DLD1 (cell line): ENCODE data around the gene PRKAG1.

Experiments
- in situ Hi-C: cut with HindIII; loops from 2 replicates; pipeline ENCODE4 v1.10.0; 2017; ENCODE audit warnings: low sequenced_read_pairs

The PRKAG1 gene

DNA sequence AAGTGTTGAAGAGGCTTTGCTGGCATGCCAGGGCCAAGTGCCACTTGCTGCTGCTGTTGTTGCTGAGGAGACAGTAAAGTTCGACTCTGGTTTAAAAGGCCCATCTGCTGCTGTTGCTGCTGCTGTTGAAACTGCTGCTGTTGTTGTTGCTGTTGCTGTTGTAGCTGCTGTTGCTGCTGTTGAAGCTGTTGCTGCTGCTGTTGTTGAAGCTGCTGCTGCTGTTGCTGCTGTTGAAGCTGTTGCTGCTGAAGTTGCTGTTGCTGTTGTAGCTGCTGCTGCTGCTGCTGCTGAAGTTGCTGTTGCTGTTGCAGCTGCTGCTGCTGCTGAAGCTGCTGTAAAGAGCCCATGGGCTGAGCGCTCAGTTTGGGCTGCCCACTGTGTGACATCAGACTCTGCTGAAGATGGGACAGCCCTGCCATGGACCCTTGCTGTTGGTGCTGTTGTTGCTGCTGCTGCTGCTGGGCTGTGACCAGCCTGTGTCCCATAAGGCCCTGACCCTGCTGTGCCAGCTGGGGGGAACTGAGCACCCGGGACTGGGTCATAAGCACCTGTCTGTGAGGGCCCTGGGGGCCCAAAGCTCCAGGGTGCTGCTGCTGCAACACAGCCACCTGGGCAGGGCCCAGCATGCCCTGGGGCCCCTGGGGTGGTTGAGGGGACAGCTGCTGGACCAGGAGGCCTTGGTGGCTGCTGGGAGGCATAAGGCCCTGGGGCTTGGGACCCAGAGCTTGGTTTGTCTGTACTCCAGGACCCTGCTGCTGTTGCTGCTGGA is 14.3 kb upstream of the PRKAG1 start:
- in situ Hi-C loops: no loop called here

DNA sequence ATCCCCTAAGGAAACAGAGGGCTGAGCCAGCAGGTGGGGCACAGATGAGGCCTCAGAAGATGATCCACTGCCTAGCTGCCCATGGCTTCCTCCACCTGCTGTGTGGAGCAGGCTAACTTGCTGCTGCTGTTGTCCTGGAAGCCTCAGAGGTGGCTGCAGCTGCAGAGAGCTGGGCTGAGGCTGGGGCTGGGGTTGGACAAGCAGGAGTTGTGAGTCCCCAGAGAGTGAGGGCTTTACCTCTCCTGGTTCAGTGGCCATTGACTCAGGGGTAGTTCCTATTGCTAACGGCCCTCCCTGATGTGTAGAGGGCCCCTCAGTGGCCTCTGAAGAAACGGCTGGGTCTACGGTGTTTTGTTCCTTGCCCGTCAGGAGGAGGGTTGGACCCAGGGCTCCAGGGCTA is 13.7 kb upstream of the PRKAG1 start:
- in situ Hi-C loops: no loop called here

DNA sequence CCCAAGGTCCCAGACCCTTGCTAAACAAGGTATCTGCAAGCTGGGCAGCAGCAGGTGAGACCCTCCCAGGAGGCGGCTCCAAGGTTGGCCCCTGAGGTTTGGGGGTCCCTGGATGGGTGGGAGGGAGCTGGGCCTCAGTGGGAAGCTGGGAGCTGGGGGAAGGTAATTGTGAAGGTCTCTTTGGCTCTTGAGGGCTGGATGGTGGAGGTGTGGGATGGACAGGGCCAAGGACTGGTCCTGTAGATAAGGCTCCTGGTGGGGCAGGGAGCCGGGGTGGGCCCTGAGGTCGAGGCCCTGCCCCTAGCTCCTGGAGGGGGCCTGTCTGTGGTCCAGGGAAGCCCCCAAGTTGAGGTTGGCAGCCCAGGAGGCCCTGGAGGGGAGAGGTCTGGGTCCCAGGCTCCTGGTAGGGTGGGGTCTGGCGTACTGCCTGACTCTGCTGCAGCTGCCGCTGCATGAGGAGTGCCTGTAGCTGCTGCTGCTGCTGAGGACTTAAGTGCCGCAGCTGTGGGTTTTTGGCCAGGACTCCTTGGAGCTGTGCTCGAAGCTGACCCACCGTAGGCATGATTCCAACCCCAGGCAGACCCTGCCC is 13.1 kb upstream of the PRKAG1 start:
- in situ Hi-C loops: no loop called here

DNA sequence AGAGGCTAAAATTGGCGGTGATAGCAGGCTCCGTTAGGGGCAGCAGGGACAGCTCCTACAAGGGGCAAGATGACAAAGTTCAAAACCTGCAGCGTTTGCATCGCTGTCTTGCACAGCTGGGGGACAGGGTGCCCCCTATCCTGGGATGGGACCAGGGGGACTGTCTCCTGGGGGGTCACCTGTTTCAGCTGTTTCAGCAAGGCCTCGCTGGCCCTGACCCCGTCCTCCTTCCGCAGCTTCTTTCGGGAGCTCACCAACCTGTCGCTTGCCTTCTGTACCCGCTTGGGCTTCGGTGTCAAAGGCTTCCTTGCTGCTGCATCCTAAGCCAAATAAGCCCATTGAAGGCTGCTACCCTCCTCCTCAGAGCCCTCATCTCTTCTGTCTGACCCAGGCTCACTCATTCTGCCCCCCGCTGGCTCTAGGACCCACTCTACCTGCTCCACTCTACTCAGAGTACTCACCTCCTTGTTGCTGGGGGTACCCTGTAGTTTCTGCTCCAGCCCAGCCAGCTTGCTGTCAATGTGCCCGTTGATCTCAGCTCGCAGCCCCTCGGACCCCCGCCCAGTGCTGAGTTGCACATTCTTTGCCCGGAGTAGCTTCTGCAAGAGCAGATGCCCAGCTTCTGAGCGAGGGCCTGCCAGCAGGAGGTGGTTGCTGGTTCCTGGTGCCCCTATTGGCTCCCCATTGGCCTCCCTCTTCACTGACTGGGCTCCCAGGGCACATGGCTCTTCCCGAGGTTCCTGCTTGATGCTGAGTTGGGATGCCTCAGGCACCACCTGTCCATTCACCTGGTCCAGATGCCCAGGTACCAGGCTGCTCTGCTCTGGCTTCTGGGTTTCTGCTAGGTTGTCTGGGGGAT is 12.4 kb upstream of the PRKAG1 start:
- in situ Hi-C loops: no loop called here

DNA sequence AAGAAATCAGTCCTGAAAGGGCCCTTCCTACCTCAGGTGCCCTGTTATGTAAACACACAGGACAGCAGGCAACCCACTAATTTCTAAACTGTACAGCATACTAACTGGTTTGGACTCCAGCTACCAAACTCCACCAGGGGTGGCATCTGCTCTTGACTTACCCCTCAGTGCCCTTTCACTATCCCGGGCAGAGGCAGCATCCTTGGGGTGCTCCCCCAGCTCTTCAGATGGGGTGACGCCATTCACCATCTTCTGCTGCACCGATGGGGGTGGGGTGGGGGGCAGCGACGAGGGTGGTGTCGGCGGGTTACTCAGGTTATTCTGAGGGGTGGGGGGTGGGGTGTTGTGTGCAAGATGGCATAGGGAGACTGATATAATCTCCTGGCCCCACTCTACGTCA is 11.5 kb upstream of the PRKAG1 start:
- in situ Hi-C loops: no loop called here

DNA sequence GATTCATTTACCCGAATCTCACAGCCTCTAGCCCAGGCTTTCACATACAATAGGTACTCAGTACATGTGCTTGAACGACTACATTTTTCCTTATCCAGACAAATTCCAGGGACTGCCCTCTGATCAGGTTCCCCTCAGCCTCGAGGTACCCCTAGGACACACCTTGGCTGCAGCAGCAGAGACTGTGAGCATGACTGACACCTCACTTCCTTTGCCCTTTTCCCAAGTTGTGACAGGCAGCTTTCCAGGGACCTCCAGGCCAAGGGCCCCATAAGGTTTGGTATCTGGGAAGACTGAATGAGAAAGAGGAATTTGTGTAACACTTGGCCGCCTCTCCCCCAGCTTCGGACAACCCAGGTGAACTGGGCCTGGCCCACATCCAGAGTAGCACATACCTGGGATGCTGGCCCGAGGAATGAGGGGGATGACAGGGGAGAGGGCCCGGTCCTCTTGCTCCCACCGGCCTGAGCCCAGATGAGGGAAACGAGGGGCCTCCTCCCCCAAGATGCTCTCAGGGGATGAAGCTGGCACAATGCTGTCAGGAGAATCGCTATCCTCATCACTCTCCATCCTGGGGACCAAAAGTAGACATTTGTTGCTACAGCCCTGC is 10.2 kb upstream of the PRKAG1 start:
- in situ Hi-C loops: no loop called here

DNA sequence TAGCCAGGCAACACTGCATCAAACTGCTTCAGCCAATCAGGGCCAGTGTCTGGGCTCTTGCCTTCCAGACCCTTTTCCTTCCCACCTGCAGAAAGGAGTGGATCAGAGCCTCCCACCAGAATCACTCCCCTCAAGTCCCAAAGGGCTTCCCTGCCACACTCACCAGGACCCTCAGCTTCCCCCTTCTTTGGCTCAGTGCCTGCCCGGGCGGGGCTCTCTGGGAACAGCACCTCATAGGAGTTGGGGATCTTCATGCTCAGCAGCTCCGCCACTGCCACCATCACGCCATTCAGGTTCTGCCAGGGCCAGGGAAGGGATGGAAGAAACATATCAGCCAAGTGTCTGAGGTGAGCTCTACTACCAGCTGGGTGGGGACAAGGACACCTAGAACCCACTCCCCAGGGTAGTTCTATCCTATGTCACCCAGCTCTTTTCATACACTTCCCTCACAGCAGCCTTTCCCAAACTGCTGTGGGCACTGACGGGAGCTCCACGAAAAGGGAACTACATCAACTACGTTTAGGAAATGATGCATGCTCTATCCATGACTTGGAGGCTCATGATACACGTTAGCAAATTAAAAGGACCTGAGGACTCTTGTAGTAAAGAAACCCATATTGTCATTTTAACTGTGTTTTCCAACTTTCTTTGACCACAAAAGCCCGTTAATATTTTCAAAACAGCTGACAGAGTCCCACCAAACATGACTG is 9.4 kb upstream of the PRKAG1 start:
- in situ Hi-C loops: no loop called here

DNA sequence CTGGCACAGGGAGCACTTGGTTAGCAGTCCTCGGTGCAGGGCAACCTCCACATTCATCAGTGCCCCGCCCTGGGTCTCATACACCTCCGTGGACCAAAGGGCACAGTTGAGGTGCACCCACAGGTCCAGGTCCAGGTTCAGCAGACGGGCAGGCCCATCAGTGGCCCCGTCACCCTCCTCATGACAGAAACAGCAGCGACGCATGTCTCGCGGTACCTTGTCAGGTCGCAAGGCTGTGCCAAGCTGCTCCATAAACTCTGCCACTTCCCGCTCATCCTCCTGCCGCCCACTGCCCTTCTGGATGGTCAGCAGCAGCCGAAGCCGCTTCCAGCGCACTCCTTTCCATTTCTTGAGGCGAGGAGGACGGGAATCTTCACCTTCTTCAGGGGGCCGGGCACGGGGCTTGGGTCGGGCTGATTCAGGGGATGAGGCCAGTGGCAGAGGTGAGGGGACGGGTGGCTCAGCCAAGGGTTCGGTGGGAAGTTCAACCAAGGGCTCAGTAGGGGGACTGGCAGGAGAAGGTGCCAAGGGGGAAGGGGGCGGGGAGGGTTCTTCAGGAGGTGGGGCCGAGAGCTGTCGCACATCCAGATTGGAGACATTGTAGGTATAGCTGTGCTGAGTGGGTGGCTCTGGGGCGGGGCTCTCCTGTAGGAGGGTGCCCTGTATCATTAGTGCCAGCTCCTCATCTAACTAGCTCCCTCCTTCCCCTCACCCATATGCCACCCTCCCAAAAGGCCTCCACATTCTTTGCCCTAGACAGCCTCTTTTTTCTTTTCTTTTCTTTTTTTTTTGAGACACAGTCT is 8.3 kb upstream of the PRKAG1 start:
- in situ Hi-C loops: no loop called here

DNA sequence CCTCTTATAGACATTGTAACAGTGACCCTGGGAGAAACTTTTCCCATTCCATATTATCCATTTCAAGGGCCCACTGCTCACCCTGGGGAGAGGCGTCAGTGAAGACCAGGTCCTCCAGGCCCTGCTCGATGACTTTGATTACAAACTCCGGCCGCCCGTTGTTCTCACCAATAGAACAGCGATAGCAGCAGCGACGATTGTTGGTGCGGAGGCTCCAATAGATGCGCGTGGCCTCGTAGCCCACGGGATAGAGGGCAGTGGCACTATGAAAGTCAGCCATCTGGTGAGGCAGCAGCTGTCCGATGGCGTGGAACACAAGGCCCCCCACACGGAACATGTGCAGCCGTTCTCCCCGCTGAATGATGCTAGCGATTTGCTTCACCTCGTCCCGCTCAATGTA is 7.5 kb upstream of the PRKAG1 start:
- in situ Hi-C loops: no loop called here

DNA sequence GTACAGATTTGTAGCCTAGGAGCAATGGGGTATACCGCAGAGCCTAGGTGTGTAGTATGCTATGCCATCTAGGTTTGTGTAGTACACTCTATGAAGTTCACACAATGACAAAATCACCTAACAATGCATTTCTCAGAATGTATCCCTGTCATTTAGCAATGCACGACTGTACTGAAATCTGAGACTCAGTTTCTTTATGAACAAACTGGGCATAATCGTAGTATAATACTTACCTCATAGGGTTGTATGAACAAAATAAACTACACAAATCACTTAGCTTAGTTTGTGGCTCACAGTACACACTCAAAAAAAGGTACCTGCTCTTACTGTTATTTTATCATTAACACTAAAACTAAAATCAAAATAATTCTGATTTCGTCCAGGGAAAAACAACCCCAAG is 6.9 kb upstream of the PRKAG1 start:
- in situ Hi-C loops: no loop called here

DNA sequence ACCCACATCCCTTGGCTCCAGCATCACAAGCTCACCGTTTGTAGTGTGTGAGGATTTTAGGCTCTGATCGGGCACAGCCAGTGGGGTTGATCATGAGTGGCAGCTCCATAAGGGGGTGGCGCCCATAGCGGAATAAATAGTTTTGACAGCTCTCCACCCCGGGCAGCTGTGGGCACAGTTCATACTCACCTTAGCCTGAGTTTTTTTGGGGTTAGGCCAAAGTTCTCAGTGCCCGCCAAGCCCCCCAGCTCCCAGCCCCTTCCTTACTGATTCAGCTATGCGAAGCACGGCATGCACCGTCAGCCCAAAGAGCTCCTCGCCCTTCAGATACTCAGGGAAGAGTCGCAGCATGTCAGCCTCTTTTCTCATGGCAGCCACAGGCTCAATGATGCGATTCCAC is 6.0 kb upstream of the PRKAG1 start:
- in situ Hi-C loops: no loop called here

DNA sequence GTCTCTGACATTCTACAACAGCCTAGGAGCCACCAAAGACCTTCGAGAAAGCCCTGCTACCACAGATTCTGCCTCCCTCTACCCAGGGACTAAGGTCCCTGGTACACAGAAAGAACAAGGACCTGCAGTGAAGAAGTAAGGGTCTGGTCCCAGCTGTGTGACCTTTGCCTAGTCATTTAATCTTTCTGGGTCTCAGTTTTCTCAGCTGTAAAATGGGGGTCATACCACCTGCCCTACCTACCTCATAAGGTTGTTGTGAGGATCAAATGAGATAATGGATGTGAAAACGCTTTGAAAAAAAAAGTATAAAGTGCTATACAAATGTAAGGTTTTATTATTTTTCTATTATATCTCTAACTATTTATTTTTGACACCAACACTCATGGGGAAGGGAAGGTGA is 5.2 kb upstream of the PRKAG1 start:
- in situ Hi-C loops: no loop called here

DNA sequence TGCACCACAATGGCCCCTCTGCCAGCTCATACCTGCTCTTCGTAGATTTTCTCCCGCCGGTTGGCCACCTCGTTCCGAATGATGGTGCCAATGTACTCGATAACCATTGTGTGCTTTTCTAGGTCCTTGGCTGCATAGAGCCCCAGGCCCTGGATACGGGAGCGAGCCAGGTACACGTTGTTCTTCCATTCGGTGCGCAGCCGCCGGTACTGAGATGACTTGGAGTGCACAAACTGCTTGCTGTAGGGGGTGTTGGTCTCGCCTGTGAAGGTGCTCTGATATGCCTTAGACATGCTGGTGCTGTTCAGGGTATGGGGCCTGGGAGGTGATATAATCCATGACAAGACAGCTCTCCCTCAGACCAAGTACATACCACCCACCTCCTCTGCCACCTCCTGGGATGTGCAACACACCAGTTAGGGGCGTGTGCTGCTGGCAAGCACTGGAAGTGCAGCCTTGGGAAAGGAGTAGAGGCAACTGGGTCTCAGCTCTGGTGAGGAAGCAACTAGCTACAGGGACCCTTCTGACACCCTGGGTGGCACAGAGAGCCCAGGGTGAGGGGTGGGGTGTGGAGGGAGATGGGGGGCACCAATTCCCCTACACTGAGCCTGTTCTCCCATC is 4.1 kb upstream of the PRKAG1 start:
- in situ Hi-C loops: no loop called here

DNA sequence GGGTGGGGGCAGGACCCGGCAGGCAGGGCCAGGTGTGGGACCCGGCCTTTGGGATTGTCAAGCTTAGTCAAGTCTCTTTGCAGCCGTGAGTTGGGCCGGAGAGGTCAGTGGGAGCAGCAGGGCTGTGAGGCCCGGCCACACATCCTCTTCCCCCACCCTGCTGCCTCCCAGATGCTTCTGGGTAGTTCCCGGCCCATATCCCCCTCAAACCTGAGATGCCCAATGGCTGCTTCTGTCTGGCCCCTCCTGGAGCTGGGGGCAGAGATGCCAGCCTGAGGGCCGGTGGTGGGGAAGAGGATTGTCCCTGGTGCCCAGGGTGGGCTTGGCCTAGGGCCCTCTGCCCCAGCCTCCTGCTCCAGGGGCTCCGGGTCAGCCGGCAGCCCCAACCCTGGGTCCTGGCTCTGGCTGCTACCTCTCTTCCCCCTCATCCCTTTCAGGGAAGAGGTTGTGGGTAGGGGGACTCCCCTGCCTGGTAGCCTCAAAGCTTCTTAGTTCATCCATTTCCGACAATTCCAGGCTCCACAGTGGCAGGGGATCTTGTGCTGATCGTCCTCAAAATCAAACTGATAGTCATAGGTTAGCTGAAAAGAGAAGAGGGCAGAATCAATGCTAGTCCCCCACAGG is 2.8 kb upstream of the PRKAG1 start:
- in situ Hi-C loops: no loop called here

DNA sequence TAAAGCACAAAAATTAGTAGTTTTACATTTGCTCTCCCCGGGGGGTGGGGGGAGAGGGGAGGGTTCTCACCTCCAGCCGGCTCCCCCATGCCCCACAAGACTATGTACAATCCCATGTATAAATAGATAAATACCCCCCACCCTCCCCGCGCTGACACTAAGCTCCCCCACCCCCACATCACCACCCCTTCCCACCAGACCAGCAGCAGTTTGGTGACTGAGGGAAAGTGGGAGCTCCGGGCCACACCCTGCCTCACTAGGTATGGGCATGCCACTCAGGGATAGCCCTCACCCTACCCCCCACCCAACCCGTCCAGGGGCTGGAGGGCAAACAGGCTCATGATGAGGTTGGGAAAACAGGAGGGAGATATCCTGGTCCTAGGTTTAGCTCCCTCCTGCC is 1.9 kb upstream of the PRKAG1 start:
- in situ Hi-C loops: no loop called here

DNA sequence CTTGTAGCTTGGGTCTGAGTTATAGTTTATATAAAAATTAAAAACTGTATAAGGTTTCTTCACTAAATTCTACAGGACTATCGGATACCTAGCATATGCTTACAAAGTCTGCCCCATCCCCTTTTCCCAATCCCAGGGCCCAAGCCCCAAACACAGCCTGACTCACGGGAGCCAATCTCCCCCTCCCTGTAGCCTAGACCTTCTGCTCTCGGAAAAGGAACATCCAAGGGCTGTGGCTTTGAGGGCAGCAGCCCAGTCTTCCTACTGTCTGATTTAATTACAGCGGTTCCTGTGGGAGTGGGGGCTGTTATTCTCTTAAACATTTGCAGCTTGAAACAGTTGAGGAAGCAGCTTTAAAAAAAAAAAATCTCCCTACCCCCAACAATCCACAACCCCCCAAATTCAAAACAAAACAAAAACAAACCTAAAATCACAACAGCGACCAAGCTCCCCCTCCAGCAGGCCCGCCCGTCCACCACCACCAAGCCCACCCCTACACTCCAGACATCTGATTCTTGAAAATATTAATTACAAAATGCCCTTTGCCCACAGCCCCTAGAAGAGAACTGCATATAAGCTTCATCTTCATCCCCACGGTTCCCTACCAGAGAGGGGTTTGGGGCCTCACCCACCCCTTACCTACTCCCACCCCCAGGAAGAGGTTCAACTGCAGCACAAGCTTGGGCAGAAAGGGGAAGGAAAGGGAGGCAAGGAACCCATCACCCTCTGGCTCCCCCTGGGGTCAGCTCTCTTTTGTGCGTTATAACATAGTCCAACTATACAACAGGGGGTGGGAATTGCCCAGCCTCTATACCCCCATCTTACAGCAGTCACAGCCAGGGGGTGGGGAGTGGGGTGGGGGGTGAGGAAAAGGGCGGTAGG is 1.1 kb upstream of the PRKAG1 start:
- in situ Hi-C loops: no loop called here

DNA sequence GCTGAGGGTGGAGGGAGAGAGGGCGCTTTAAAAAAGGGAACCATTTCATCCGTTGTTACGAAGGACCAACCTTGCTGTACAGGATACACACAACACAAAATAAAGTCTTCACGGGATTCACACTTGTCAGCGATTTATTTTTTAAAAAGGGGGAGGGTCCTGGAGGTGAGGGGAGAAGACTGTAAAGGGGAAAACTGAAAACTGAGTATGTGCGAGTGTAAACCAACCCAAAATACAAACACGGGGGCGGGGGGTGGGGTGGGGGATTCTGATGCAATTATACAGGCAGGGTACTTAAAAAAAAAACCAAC is 499 bp upstream of the PRKAG1 start:
- in situ Hi-C loops: no loop called here

DNA sequence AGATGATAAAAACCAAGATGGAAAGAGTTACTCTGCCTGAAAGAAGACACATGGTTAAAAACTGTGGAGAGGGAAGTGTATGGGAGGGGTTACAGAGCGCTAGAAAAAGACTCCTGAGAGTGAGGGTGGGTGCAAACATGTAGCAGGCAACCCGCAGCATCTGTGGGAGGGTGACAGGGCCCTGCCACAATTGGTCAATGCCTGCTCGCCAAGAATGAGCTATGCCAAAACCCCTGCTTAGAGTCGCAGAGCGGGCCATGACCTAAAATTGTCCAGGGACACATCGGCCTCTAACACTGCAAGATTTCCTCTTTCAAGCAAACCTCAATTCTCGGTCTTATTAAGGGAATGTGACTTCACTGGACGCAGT is 700 bp downstream of the PRKAG1 start:
- in situ Hi-C loops: no loop called here

DNA sequence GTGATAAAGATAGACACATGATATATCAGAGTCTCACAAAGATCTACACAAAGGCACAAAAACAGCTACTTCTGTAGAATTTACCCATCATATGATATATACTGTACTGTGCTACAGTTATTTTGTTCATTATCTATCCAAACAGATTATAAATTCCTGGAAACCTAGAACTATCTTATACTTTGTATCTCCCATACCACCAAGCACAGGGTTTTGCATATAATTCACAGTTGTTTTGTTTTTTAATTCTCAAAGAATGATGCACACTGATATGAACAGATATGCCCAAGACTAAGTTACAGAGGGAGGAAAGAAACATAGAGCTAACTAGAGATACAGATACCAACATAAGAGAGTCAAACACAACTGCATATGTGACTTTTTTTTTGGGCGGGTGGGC is 3.4 kb downstream of the PRKAG1 start:
- in situ Hi-C loops: no loop called here
